HG03571 (cell line): Measurements from ENCODE around the gene PHF23.
A peak's percentile ranks its signal among the peaks of the same experiment; 100 is the strongest.

ENCODE experiments used
- ATAC-seq: cut with Tn5 transposase; IDR thresholded peaks from one replicate; pipeline ENCODE4 v1.9.1; 2021; ENCODE audit not compliant: unreplicated experiment

Gene PHF23

DNA sequence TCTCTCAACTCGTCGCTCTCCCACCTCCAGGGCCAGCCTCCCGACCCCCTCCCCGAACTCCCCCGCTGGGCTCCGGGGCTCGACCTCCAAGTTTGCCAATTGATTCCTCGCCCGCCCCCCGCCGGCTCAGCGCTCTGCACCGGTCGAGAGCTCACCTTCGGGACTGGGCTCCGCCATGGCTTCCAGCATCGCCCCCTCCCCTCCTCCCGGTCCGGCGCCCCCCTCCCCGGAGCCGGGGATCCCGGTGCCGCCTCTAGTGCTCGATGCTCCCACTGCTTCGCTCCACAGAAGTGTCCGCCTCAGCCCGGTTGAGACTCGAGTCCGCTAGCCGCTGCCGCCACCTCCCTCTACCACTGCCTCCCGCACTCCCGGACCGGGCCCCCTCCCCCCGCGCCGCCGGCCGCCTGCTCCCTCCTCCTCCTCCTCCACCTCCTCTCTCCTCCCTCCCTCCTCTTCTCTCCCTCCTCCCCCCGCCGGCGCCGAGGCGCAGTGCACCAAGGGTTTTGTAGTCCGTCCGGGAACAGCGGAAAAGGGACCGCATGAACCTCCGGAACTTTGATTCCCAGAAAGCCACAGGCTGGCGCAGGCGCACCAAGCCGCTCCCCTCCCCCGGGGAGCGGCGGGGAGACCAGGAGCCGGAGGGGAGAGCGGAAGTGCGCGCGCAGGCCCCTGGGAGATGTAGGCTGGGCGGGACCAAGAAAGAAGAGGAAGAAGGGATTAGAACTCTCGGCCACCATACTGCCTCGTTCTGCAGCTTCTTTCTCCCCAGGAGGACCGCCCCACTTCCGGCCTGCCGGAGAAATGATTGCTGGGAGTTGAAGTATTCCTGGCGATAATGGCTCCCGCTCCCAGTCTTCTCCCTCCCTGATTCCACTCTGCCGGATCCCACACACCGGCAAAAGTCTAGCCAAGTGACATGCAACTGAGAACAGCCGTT is at the start of gene PHF23:
TSS of gene PHF23 (minus strand) at position 367 of the 937 bp plus-strand sequence. CDS start at position 189, 178 bp downstream.
- ATAC-seq: peak; percentile 41

DNA sequence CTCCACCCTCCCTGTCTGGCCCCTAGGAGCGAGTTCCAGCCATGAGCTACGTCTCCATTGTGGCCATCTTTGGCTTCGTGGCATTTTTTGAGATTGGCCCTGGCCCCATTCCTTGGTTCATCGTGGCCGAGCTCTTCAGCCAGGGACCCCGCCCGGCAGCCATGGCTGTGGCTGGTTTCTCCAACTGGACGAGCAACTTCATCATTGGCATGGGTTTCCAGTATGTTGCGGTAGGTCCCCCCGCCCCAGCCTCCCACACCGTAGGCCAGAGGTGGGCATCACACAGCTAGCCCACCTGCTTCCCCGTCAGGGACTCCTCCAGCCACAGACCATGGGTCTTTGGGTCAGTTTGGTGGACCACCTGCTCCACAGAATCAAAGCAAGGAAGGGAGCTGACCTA is 46.4 kb upstream of the PHF23 start:
- no peak for ATAC-seq

DNA sequence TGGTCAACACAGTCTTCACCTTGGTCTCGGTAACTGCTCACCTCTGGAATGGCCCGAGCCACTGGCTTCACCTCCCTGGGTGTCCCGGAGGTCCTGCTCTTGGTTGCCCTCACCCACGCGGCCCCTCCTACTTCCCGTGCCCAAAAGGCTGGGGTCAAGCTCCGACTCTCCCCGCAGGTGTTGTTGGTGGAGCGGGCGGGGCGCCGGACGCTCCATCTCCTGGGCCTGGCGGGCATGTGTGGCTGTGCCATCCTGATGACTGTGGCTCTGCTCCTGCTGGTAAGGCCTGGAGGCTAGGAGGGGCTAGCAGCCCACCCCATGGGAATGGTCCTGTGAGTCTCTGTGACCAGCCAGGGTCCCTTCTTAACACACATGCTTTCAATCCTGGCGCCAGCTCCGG is 45.7 kb upstream of the PHF23 start:
- no peak for ATAC-seq

DNA sequence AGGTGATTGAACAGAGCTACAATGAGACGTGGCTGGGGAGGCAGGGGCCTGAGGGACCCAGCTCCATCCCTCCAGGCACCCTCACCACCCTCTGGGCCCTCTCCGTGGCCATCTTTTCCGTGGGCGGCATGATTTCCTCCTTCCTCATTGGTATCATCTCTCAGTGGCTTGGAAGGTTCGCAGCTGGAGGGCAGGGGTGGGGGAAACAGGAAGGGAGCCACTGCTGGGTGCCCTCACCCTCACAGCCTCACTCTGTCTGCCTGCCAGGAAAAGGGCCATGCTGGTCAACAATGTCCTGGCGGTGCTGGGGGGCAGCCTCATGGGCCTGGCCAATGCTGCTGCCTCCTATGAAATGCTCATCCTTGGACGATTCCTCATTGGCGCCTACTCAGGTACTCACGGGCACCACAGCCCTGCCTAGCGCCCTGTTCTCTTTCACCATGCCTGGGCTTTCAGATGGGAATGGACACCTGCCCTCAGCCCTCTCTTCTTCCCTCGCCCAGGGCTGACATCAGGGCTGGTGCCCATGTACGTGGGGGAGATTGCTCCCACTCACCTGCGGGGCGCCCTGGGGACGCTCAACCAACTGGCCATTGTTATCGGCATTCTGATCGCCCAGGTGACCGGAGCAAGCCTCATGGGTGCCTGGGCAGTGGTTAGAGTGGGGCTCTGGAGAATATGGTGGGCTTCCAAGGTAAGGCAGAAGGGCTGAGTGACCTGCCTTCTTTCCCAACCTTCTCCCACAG is 44.4 kb upstream of the PHF23 start:
- no peak for ATAC-seq

DNA sequence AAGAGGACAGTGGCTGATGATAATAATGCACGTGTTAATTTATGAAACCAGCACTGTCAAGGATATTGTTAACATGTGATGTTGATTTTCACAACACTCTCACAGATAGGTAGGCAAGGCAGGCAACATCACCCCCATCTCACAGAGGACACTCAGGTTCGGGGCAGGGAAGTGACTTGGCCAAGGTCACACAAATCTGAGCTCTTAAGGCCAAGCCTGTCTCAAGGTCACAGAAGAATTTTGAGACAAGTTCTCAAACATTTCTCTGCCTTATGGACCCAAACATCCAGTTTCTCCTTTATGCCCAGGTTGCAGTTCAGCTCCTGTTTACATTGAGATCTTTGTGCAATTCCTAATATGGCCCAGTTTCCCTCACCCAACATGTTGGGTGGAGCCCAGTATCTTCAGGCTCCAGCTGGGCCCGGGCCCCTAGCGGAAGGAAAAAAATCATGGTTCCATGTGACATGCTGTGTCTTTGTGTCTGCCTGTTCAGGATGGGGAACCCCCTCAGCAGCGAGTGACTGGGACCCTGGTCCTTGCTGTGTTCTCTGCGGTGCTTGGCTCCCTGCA is 43.6 kb upstream of the PHF23 start:
- ATAC-seq: no peak

GRCh38 chr17:7281953-7282751 is 42.9 kb upstream of the PHF23 start:
- ATAC-seq: no peak

- ATAC-seq: peak; percentile 52
Measured at GRCh38 chr17:7281074-7281952, 42.1 kb upstream of the PHF23 start, which contains the start of gene SLC2A4. SLC2A4 (plus strand) TSS chr17:7281718; CDS start chr17:7281935, 217 bp downstream.

DNA sequence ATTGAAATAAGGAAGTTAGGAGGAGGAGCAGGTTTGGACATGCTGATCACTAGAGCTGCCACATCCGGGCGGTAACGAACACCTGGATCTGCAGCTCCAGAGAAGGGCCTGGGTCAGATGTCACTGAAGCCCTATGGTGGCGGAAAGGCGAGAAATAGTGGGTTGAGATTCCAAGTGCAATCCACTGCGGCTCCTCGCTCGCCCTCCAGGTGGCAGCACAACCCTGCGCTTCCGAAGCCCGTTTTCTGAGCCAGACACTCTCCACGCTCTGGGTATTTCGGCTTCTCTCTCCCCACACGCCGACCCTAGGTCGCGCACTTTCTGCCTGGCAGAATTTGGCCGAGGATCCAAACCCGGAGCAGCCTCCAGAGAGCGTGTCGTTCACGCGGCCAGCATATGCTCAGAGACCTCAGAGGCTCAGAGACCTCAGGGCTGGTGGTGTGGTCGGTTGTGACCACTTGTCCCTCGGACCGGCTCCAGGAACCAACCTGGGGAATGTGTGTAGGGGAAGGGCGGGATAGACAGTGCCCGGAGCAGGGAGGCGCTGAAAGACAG is 41.3 kb upstream of the PHF23 start:
- ATAC-seq: peak; percentile 44

- no peak for ATAC-seq
Measured at GRCh38 chr17:7279448-7279847, 40.2 kb upstream of the PHF23 start.

GRCh38 chr17:7266784-7267183 is 27.5 kb upstream of the PHF23 start:
- ATAC-seq: no peak

GRCh38 chr17:7263801-7264078 is 24.5 kb upstream of the PHF23 start:
- ATAC-seq: no peak

DNA sequence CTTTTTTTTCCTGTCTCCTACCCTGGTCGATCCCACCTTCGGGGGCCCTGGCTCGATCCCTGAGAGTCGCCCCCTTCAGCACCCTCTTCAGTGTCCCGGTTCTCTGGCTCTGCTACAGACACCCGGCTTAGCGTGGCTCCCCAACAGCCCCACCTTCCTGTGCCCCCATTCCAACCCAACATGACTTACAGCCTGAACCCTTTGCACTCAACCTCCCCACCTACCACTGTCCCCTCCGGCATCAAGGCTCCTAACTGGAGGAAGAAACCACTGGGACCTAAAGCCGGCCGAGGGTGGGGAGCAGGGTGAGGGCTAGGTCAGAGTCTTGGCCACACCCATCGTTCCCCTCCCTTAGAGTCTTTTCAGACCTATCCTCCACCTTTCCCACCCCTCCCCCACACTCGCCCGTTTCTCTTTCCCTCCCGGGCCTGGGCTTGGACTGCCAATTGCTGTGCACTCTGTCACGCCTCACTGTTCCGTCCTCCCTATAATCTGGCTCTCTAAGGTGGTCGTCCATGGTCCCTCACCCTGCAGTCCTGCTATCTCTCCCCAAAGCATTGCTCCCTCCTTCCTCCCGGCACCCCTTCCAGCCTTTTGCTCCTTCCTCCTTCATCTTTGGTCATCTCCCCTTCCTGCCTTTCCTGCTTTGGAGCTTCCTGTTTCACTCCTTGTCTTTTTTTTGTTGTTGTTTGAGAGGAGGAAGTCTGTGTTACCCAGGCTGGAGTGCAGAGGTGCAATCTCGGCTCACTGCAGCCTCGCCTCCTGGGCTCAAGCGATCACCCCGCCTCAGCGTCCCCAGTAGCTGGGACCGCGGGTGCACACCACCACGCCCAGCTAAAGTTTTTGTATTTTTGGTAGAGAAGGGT is 23.9 kb upstream of the PHF23 start:
- ATAC-seq: no peak

- no peak for ATAC-seq
Measured at GRCh38 chr17:7262192-7262934, 23.1 kb upstream of the PHF23 start, which contains the start of gene CLDN7. CLDN7 (minus strand) TSS chr17:7262478; CDS start chr17:7262043, 435 bp downstream.

DNA sequence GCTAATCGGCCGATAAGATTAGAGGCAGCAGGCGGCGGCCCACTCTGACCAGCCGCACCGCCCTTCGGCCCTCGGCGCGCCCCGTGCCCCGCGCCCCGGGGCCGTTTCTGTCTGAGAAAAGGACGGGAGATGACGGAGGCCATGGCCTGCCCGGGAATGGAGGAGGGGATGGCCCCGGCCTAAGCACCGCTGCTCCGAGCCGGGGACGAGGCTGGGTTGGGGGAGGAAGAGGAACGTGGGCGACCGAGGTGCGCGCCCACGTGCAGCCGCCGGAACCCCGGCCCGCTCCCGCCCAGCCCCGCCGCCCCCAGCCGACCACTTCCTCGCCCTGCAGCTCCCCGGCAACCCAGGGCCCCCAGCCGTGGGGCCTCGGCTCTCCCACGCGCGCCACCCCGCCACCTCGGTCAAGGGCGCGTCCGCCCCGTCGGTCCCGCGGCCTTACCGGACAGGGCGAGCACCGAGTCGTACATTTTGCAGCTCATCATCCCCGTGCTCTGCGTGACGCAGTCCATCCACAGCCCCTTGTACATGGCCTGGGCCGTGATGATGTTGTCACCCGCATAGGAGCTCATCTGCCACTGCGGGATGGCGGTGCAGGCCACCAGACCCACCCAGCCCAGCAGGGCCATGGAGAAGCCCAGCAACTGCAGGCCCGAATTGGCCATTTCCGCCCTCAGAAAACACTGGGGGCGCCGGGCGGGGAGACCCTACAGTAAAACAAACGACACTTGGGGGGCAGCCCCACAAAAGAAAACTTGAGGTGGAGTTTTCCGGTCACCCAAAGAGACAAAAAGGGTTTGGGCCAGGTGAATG is 22.3 kb upstream of the PHF23 start:
- ATAC-seq: no peak

GRCh38 chr17:7260651-7261378 is 21.6 kb upstream of the PHF23 start:
- ATAC-seq: no peak

GRCh38 chr17:7260151-7260550 is 20.9 kb upstream of the PHF23 start:
- ATAC-seq: no peak

DNA sequence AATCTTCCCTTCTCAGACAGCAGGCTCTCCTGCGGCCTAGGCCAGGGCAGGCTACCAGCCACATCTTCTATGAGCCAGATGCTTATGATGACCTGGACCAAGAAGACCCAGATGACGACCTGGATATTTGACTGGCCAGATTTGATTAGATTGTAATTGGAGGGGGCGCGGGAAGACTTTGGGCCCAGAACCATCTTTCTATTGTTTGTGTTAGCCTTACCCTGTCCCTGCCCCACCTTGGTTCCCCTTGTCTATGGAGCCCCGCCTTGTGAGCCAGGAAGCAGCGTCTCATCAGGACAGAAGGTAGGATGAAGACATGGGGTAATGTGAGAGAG is 20.3 kb upstream of the PHF23 start:
- ATAC-seq: no peak
